Measurements from ENCODE around the gene CHDH.

DNA sequence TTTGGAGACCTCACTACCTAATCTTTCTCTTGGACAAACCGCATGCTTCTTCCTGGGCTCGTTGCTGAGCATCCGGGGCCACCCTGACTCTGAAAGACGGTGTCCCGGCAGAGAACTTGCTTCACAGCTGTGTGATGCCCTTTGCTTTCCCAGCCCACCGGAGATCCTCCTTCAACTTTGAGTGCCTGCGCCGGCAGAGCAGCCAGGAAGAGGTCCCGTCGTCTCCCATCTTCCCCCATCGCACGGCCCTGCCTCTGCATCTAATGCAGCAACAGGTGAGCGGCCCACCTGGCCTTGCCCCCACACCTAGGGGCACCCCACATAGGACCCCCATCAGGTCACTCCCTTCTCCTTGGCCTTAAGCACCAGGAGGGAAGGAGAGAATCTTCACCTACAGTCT is 37.7 kb downstream of the CHDH start:
- TF ChIP-seq SUZ12 (IDR thresholded peaks at IDR 0.05; ENCODE audit: extremely low read depth, insufficient read depth, insufficient read length) (no peak), YY1 (IDR thresholded peaks at IDR 0.05; ENCODE audit: insufficient read depth, insufficient read length) (no peak), ZNF274 (IDR thresholded peaks at IDR 0.05; ENCODE audit: low read depth, low read length) (no peak)
